Neural cell (in vitro differentiated cells): ENCODE data around the gene GSTP1. TPM values are rescaled to one million over a fixed set of nuclear protein-coding genes. Genes with fewer than 3 reads are reported as not detected.

Experiments used
- H2AFZ ChIP-seq: fragments of 200-600, 300-800 bp; sonication (generic), shearing (Covaris generic); 2 replicates; pipeline ENCODE4 v1.6.0; 2014; ENCODE audit warnings: low read depth, mild to moderate bottlenecking, antibody characterized with exemption, low read length, moderate library complexity
- H3F3A ChIP-seq: fragments of 200-600 bp; shearing (Covaris generic); 2 replicates; pipeline ENCODE4 v1.6.1; 2016; ENCODE audit warnings: mild to moderate bottlenecking, moderate library complexity, mixed read lengths, antibody characterized with exemption, low read length; ENCODE audit not compliant: insufficient read depth, poor library complexity, severe bottlenecking
- H3K27ac ChIP-seq: fragments of 200-600, 300-800 bp; sonication (generic), shearing (Covaris generic); 2 replicates; pipeline ENCODE4 v1.5.1; 2014; ENCODE audit warnings: mild to moderate bottlenecking, low read length, moderate library complexity
- H3K27me3 ChIP-seq: fragments of 300-800, 200-600 bp; sonication (generic), shearing (Covaris generic); 2 replicates; pipeline ENCODE4 v1.6.0; 2014; ENCODE audit warnings: mild to moderate bottlenecking, low read depth, low read length, moderate library complexity; ENCODE audit not compliant: insufficient read depth
- H3K36me3 ChIP-seq: fragments of 300-800, 200-600 bp; sonication (generic), shearing (Covaris generic); 2 replicates; pipeline ENCODE4 v1.5.1; 2014; ENCODE audit warnings: mild to moderate bottlenecking, antibody characterized with exemption, low read length, moderate library complexity; ENCODE audit not compliant: insufficient read depth
- H3K4me2 ChIP-seq: fragments of 300-800, 200-600 bp; sonication (generic), shearing (Covaris generic); 2 replicates; pipeline ENCODE4 v1.6.0; 2014; ENCODE audit warnings: mild to moderate bottlenecking, low read length
- H3K4me3 ChIP-seq: fragments of 300-800, 200-600 bp; sonication (generic), shearing (Covaris generic); 2 replicates; pipeline ENCODE4 v1.5.1; 2014; ENCODE audit warnings: mild to moderate bottlenecking, low read length, moderate library complexity
- H3K79me2 ChIP-seq: fragments of 200-600 bp; shearing (Covaris generic); replicated peaks from 2 replicates; pipeline ENCODE4 v1.6.0; 2014; ENCODE audit warnings: mild to moderate bottlenecking, low read length, moderate library complexity; ENCODE audit not compliant: insufficient read depth
- H3K9ac ChIP-seq: fragments of 300-800, 200-600 bp; sonication (generic), shearing (Covaris generic); 2 replicates; pipeline ENCODE4 v1.6.1; 2016; ENCODE audit warnings: mild to moderate bottlenecking, low read length, mixed read lengths
- H3K9me2 ChIP-seq: fragments of 200-600 bp; shearing (Covaris generic); 2 replicates; pipeline ENCODE4 v1.6.1; 2016; ENCODE audit warnings: mild to moderate bottlenecking, low read length, mixed read lengths; ENCODE audit not compliant: insufficient read depth
- H3K9me3 ChIP-seq: fragments of 200-600, 300-800 bp; sonication (generic), shearing (Covaris generic); 2 replicates; pipeline ENCODE4 v1.6.1; 2016; ENCODE audit warnings: mild to moderate bottlenecking, mixed run types, low read length, moderate library complexity, mixed read lengths
- H4K20me1 ChIP-seq: fragments of 200-600 bp; shearing (Covaris generic); 2 replicates; pipeline ENCODE4 v1.6.1; 2016; ENCODE audit warnings: mild to moderate bottlenecking, mixed run types; ENCODE audit not compliant: insufficient read depth
- EP300 ChIP-seq: fragments of 450-650 bp; conservative IDR thresholded peaks from 2 replicates; pipeline ENCODE4 v1.6.1; 2014; ENCODE audit warnings: antibody characterized with exemption, mild to moderate bottlenecking, moderate library complexity; ENCODE audit not compliant: poor library complexity, severe bottlenecking
- EZH2 ChIP-seq: fragments of 200-600, 300-800 bp; shearing (Covaris generic), sonication (generic); IDR thresholded peaks from 2 replicates; pipeline ENCODE4 v1.6.1; 2014; ENCODE audit warnings: antibody characterized with exemption, low read length, borderline replicate concordance, mild to moderate bottlenecking; ENCODE audit not compliant: insufficient read depth, poor library complexity, severe bottlenecking
- MXI1 ChIP-seq: fragments of 450-650 bp; conservative IDR thresholded peaks from 2 replicates; pipeline ENCODE4 v1.6.1; 2014; ENCODE audit warnings: antibody characterized with exemption, mild to moderate bottlenecking; ENCODE audit not compliant: poor library complexity, severe bottlenecking
- POLR2AphosphoS5 ChIP-seq: IDR thresholded peaks from 2 replicates; pipeline ENCODE4 v1.6.1; 2012
- RAD21 ChIP-seq: fragments of 450-650 bp; conservative IDR thresholded peaks from 2 replicates; pipeline ENCODE4 v1.6.1; 2014; ENCODE audit warnings: antibody characterized with exemption, mild to moderate bottlenecking, moderate library complexity
- SMC3 ChIP-seq: fragments of 450-650 bp; conservative IDR thresholded peaks from 2 replicates; pipeline ENCODE4 v1.6.1; 2014; ENCODE audit warnings: antibody characterized with exemption, mild to moderate bottlenecking, moderate library complexity; ENCODE audit not compliant: poor library complexity
- TAF1 ChIP-seq: IDR thresholded peaks from 2 replicates; pipeline ENCODE4 v1.6.1; 2012; ENCODE audit warnings: low read depth
- polyA plus RNA-seq: library from polyadenylated mRNA; depleted of rRNA; stranded (reverse); fragments of >200 nt; gene quantifications from 2 replicates; pipeline ENCODE4 v1.2.3, GENCODE V29; 2014
- small RNA-seq, 3 experiments: library from RNA; depleted of rRNA; stranded (forward); fragments of <200 nt; gene quantifications; one replicate each; pipeline ENCODE3, GENCODE V24; 2012
- TF ChIP-seq, protein P1 (sequence below): fragments of 450-650 bp; IDR thresholded peaks from 2 replicates; pipeline ENCODE4 v1.5.1; 2014; ENCODE audit warnings: antibody characterized with exemption, mild to moderate bottlenecking, moderate library complexity; ENCODE audit not compliant: poor library complexity, severe bottlenecking
- TF ChIP-seq, protein P2 (sequence below): IDR thresholded peaks from 2 replicates; pipeline ENCODE4 v1.6.1; 2012; ENCODE audit warnings: borderline replicate concordance

GSTP1 gene
- polyA plus RNA-seq, 1 donor from 2014 or later: 94.6 TPM

DNA sequence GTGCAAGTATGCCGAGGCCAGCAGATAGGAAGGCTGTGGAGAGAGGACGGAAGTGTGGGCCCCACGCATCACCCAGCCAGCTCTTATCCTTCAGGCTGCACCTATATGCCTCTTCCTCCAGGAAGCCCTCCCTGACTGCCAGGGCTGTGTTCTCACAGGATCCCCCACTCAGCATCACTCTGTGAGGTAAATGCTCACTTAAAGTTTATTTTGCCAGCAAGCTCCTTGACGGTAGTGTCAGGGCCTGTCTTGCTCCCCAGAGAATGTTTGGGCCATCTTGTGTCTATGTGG, 51.6 kb downstream of the GSTP1 start:
- Histone ChIP-seq H4K20me1 (no peaks in the 10 kb centered on the region), H3K9me2 (no peaks in the 10 kb centered on the region), H3K27me3 (no peaks in the 10 kb centered on the region), H3K4me2 (no peak overlapping the region), H3K27ac (no peak overlapping the region), H3K79me2 (no peaks in the 10 kb centered on the region), H3K36me3 (no peaks in the 10 kb centered on the region), H3K9ac (no peak overlapping the region), H3F3A (no peaks in the 10 kb centered on the region), H2AFZ (no peak overlapping the region), H3K9me3 (no peaks in the 10 kb centered on the region), H3K4me3 (no peak overlapping the region)
- TF ChIP-seq SMC3: no peak
- TF ChIP-seq, protein P1, sequence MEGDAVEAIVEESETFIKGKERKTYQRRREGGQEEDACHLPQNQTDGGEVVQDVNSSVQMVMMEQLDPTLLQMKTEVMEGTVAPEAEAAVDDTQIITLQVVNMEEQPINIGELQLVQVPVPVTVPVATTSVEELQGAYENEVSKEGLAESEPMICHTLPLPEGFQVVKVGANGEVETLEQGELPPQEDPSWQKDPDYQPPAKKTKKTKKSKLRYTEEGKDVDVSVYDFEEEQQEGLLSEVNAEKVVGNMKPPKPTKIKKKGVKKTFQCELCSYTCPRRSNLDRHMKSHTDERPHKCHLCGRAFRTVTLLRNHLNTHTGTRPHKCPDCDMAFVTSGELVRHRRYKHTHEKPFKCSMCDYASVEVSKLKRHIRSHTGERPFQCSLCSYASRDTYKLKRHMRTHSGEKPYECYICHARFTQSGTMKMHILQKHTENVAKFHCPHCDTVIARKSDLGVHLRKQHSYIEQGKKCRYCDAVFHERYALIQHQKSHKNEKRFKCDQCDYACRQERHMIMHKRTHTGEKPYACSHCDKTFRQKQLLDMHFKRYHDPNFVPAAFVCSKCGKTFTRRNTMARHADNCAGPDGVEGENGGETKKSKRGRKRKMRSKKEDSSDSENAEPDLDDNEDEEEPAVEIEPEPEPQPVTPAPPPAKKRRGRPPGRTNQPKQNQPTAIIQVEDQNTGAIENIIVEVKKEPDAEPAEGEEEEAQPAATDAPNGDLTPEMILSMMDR: no peak
- TF ChIP-seq MXI1: no peak
- no peak for TF ChIP-seq RAD21
- no peak for TF ChIP-seq EZH2
- TF ChIP-seq TAF1: no peak
- TF ChIP-seq EP300: no peak
- no peak for TF ChIP-seq POLR2AphosphoS5
- TF ChIP-seq, protein P2, sequence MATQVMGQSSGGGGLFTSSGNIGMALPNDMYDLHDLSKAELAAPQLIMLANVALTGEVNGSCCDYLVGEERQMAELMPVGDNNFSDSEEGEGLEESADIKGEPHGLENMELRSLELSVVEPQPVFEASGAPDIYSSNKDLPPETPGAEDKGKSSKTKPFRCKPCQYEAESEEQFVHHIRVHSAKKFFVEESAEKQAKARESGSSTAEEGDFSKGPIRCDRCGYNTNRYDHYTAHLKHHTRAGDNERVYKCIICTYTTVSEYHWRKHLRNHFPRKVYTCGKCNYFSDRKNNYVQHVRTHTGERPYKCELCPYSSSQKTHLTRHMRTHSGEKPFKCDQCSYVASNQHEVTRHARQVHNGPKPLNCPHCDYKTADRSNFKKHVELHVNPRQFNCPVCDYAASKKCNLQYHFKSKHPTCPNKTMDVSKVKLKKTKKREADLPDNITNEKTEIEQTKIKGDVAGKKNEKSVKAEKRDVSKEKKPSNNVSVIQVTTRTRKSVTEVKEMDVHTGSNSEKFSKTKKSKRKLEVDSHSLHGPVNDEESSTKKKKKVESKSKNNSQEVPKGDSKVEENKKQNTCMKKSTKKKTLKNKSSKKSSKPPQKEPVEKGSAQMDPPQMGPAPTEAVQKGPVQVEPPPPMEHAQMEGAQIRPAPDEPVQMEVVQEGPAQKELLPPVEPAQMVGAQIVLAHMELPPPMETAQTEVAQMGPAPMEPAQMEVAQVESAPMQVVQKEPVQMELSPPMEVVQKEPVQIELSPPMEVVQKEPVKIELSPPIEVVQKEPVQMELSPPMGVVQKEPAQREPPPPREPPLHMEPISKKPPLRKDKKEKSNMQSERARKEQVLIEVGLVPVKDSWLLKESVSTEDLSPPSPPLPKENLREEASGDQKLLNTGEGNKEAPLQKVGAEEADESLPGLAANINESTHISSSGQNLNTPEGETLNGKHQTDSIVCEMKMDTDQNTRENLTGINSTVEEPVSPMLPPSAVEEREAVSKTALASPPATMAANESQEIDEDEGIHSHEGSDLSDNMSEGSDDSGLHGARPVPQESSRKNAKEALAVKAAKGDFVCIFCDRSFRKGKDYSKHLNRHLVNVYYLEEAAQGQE: no peak

Small RNA genes lying within 50 kb of the gene (small RNA-seq; reads per million reads assigned to genes)
- gene AP003385.3: 0 reads per million in 3 experiments

Other genes starting within 250 kb of the GSTP1 start
- gene POLD4, start 230.3 kb upstream of the GSTP1 start, polyA plus RNA-seq: 6.0 and 6.8 TPM in 2 replicates
- 0.34 TPM in 1 of 2 replicates, not detected in the other for gene CLCF1, start 210.2 kb upstream of the GSTP1 start, polyA plus RNA-seq
- gene RAD9A, start 191.8 kb upstream of the GSTP1 start, polyA plus RNA-seq: 59.6 and 76.2 TPM in 2 replicates
- 102 and 106 TPM in 2 replicates for gene PPP1CA, start 182.0 kb upstream of the GSTP1 start, polyA plus RNA-seq
- gene TBC1D10C, start 179.7 kb upstream of the GSTP1 start, polyA plus RNA-seq: not detected in 2 replicates
- not detected in 2 replicates for gene CARNS1, start 168.1 kb upstream of the GSTP1 start, polyA plus RNA-seq
- 92.8 and 95.0 TPM in 2 replicates for gene RPS6KB2, start 155.3 kb upstream of the GSTP1 start, polyA plus RNA-seq
- 1.7 and 3.4 TPM in 2 replicates for gene PTPRCAP, start 146.1 kb upstream of the GSTP1 start, polyA plus RNA-seq
- 56.7 and 72.3 TPM in 2 replicates for gene CORO1B, start 140.3 kb upstream of the GSTP1 start, polyA plus RNA-seq
- not detected in 2 replicates for gene GPR152, start 131.1 kb upstream of the GSTP1 start, polyA plus RNA-seq
- not detected in 2 replicates for gene CABP4, start 128.5 kb upstream of the GSTP1 start, polyA plus RNA-seq
- gene TMEM134, start 114.6 kb upstream of the GSTP1 start, polyA plus RNA-seq: 50.3 and 61.9 TPM in 2 replicates
- gene AIP, start 100.8 kb upstream of the GSTP1 start, polyA plus RNA-seq: 83.9 and 121 TPM in 2 replicates
- 25.8 and 37.2 TPM in 2 replicates for gene PITPNM1, start 78.4 kb upstream of the GSTP1 start, polyA plus RNA-seq
- 18.1 and 22.4 TPM in 2 replicates for gene CDK2AP2, start 75.7 kb upstream of the GSTP1 start, polyA plus RNA-seq
- not detected in 2 replicates for gene CABP2, start 60.4 kb upstream of the GSTP1 start, polyA plus RNA-seq
- 393 and 421 TPM in 2 replicates for gene NDUFV1, start 23.1 kb downstream of the GSTP1 start, polyA plus RNA-seq
- 2.9 TPM in 1 of 2 replicates, not detected in the other for gene NUDT8, start 46.1 kb downstream of the GSTP1 start, polyA plus RNA-seq
- not detected in 2 replicates for gene TBX10, start 56.0 kb downstream of the GSTP1 start, polyA plus RNA-seq
- not detected in 2 replicates for gene ACY3, start 66.9 kb downstream of the GSTP1 start, polyA plus RNA-seq
- not detected in 2 replicates for gene ALDH3B2, start 90.8 kb downstream of the GSTP1 start, polyA plus RNA-seq